Thoracic aorta (tissue), 2 donors: Measurements from ENCODE around the gene PARD6G. TPM values are rescaled to one million over a fixed set of nuclear protein-coding genes. Genes with fewer than 3 reads are reported as not detected.

Experiments
- ATAC-seq: fragments of 150-250 bp; one replicate; pipeline ENCODE4 v1.8.0; 2017; ENCODE audit warnings: low read depth; ENCODE audit not compliant: insufficient number of reproducible peaks, low FRiP score
- DNase-seq: peaks from one replicate; pipeline ENCODE4 v3.0.0-alpha.2; 2020; ENCODE audit warnings: low spot score
- H3K27ac ChIP-seq, 2 donors: fragments of 200-600 bp; sonication (generic); 1 replicate in 1 of 2; 2 replicates in 1 of 2; pipeline ENCODE4 v1.5.1; 2016; ENCODE audit warnings: mild to moderate bottlenecking in 2 of 2, moderate library complexity in 2 of 2
- H3K27me3 ChIP-seq: fragments of 200-600 bp; sonication (generic); replicated peaks from 2 replicates; pipeline ENCODE4 v1.6.0; 2016; ENCODE audit warnings: mild to moderate bottlenecking; ENCODE audit not compliant: insufficient read depth
- H3K36me3 ChIP-seq: fragments of 200-600 bp; sonication (generic); one replicate; pipeline ENCODE4 v1.5.1; 2016
- H3K4me1 ChIP-seq, 2 donors: fragments of 200-600 bp; sonication (generic); 1 replicate in 1 of 2; 2 replicates in 1 of 2; pipeline versions ENCODE4 v1.5.1 to v1.6.0; 2016; ENCODE audit warnings: low read depth in 2 of 2, mild to moderate bottlenecking in 1 of 2; ENCODE audit not compliant: control insufficient read depth in 1 of 2
- H3K4me3 ChIP-seq: fragments of 200-600 bp; sonication (generic); 2 replicates; pipeline ENCODE4 v1.5.1; 2016; ENCODE audit warnings: mild to moderate bottlenecking
- H3K9me3 ChIP-seq: fragments of 200-600 bp; sonication (generic); 2 replicates; pipeline ENCODE4 v1.5.1; 2016
- total RNA-seq, 2 donors: library from RNA; depleted of rRNA; stranded (reverse); fragments of >200 nt; gene quantifications; one replicate each; pipeline versions ENCODE4 v1.1.0 to v1.2.3, GENCODE V29; 2016
- TF ChIP-seq, protein P1 (sequence below): fragments of 200-600 bp; sonication (generic); IDR thresholded peaks from one replicate; pipeline ENCODE4 v1.5.1; 2019; ENCODE audit warnings: antibody characterized with exemption

The PARD6G gene
- total RNA-seq, 2 donors from 2014 or later = 3.0 to 4.8 TPM

DNA sequence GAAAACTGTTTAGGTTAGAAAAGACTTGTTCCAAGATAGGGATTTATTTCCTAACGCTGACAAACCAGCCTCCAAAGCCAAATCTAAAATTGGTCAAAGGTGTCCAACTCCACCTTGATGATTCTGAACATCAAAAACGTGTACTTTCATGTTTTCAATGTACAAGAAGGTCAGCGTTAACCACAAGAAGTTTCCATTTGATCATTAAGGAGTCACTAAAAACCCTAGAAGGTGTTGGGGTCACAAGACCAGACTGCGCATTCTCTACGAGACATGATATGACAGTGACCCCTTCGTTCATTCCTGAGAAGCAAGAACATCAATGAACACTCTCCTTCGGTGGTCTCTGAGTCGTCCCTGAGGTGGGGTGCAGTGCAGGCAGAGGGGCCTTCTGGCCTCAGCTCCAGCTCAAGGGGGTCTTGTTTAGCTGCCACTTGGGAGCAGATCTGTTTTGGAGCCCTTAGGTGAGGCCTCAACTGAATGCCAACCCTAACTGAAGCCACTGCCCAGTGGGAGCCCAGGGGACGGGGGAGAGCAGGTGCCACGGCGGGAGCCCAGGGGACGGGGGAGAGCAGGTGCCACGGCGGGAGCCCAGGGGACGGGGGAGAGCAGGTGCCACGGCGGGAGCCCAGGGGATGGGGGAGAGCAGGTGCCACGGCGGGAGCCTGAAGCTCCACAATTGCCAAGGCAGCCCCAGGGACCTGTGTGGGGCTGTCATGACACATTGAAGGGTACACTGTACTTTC is 55.2 kb downstream of the PARD6G start:
- TF ChIP-seq, protein P1, sequence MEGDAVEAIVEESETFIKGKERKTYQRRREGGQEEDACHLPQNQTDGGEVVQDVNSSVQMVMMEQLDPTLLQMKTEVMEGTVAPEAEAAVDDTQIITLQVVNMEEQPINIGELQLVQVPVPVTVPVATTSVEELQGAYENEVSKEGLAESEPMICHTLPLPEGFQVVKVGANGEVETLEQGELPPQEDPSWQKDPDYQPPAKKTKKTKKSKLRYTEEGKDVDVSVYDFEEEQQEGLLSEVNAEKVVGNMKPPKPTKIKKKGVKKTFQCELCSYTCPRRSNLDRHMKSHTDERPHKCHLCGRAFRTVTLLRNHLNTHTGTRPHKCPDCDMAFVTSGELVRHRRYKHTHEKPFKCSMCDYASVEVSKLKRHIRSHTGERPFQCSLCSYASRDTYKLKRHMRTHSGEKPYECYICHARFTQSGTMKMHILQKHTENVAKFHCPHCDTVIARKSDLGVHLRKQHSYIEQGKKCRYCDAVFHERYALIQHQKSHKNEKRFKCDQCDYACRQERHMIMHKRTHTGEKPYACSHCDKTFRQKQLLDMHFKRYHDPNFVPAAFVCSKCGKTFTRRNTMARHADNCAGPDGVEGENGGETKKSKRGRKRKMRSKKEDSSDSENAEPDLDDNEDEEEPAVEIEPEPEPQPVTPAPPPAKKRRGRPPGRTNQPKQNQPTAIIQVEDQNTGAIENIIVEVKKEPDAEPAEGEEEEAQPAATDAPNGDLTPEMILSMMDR = no peak
- Histone ChIP-seq H3K4me1 (peaks cover 0 to 12% of the 10 kb centered on the region in 2 donors), H3K4me3 (no peak overlapping the region), H3K27ac (no peak overlapping the region), H3K9me3 (no peaks in the 10 kb centered on the region), H3K36me3 (no peaks in the 10 kb centered on the region), H3K27me3 (no peaks in the 10 kb centered on the region)
- ATAC-seq (no peak), DNase-seq (no peak)

DNA sequence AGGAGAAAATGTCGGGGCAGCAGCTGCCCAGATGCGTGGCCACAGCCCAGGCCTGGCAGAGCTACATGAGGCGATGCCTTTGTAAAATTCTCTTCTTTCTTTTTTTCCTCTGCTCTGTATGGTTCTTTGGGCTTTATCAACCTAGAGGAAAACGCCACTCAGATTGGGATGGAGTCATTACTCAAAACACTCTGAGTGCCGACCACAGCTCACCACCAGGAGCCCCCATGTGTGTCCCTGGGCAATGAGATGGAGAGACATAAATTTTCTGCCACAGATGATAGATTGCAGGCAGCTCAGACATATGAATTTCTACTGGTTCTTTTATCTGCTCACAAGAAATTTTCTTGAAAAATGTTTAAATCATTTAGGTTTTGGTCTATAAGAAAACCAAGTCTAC is 56.0 kb downstream of the PARD6G start:
- no peak overlapping the region for H3K4me3 ChIP-seq
- H3K36me3 ChIP-seq = no peaks in the 10 kb centered on the region
- DNase-seq (no peak), ATAC-seq (no peak)
- TF ChIP-seq, protein P1 = no peak
- H3K9me3 ChIP-seq = no peaks in the 10 kb centered on the region
- no peaks in the 10 kb centered on the region for H3K27me3 ChIP-seq
- H3K27ac ChIP-seq = no peak overlapping the region
- peaks cover 0 to 12% of the 10 kb centered on the region in 2 donors for H3K4me1 ChIP-seq

DNA sequence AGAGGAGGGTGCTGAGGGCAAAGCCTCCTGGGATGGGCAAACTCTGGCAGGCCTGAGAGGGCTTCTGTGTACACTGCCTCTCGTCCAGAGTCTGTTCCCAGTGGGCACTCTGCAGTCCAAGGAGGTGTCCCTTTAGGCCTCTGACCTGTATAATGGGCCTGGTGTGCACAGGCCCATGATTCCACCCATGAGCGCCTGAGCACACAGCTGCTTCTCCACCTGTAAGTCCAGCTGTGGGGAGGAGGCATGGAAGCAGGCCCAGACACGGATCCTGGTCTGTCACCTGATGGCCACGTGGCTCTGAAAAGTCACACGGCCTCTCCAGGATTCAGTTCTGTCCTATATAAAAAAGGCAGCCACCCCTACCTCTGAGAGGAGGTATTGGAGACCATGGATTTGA is 57.0 kb downstream of the PARD6G start:
- Histone ChIP-seq H3K27me3 (no peaks in the 10 kb centered on the region), H3K36me3 (no peaks in the 10 kb centered on the region), H3K27ac (no peak overlapping the region), H3K4me1 (peaks cover 0 to 12% of the 10 kb centered on the region in 2 donors), H3K4me3 (no peak overlapping the region), H3K9me3 (no peaks in the 10 kb centered on the region)
- no peak for ATAC-seq
- no peak for DNase-seq
- TF ChIP-seq, protein P1 = no peak

DNA sequence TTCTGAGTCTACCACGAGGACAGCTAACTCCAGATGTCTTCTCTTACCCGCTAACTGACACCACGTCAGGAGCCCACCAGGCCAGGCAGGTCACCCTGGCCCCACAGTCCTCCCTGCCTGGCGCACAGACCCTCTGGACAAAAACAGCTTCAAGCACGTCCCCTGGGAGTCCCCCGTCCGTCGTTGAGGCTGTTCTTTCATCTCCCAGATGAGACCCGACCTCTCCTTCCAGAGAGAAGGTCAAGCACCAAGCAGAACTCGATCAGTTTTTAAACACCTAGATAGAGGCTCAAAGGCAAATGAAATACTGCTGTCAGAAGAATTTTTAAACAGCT is 57.8 kb downstream of the PARD6G start:
- TF ChIP-seq, protein P1 = no peak
- Histone ChIP-seq H3K4me3 (no peak overlapping the region), H3K27ac (no peak overlapping the region), H3K9me3 (no peaks in the 10 kb centered on the region), H3K36me3 (no peaks in the 10 kb centered on the region), H3K4me1 (peaks cover 0 to 12% of the 10 kb centered on the region in 2 donors), H3K27me3 (no peaks in the 10 kb centered on the region)
- ATAC-seq (no peak), DNase-seq (no peak)

DNA sequence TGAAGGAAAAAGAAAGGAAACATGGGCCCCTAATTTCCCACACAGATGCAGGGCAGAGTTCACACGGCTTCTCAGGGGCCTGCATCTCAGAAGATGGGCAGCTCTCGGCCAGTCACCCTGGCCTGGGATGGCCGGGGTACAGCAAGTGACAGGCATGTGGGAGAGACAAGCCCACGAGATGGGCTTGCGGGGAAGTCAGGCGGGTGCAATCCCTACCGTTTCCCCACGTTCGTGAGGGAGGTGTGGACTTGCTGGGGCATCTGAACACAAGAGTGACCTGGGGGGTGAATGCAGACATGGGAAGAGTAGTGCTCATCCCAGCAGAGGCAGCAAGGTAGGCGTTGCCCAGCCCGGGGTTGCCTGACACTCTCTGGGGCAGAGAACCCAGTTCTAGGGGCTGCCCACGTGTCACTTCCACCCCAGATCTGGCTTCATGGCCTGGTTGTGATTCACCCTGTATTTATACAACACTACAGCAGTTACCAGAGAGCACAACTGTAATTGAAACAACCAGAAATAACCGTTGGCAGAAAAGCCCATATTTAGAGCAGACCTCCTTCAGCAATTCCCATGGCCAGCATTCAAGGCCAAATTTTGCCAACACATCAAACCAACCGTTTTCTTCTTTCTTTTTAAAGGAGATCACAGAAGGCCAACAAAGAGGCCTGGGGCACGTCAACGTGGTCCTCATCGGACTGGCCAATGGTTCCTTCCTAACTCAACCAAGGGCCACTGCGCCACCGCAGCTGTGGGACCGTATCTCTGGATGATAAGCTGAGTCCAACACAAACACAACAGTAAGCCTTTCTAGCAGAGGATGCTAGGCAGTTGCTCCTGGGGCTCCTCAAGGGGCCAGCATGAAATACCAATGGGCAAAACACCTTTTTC is 58.4 kb downstream of the PARD6G start:
- Histone ChIP-seq H3K4me1 (peaks cover 0 to 12% of the 10 kb centered on the region in 2 donors), H3K4me3 (no peak overlapping the region), H3K36me3 (no peaks in the 10 kb centered on the region), H3K27me3 (no peaks in the 10 kb centered on the region), H3K27ac (no peak overlapping the region), H3K9me3 (no peaks in the 10 kb centered on the region)
- TF ChIP-seq, protein P1 = no peak
- ATAC-seq (no peak), DNase-seq (no peak)
